Measurements from ENCODE around the gene HIC1. TPM values are rescaled to one million over a fixed set of nuclear protein-coding genes. Genes with fewer than 3 reads are reported as not detected.
A peak's percentile ranks its signal among the peaks of the same experiment; 100 is the strongest.

The HIC1 gene
- total and polyA plus RNA-seq, 9 of the 15 experiments (the other 6 are each of a cell fraction or from before 2014, with no cell fraction given) = 0.01 to 2.5 (median 0.18) TPM

DNA sequence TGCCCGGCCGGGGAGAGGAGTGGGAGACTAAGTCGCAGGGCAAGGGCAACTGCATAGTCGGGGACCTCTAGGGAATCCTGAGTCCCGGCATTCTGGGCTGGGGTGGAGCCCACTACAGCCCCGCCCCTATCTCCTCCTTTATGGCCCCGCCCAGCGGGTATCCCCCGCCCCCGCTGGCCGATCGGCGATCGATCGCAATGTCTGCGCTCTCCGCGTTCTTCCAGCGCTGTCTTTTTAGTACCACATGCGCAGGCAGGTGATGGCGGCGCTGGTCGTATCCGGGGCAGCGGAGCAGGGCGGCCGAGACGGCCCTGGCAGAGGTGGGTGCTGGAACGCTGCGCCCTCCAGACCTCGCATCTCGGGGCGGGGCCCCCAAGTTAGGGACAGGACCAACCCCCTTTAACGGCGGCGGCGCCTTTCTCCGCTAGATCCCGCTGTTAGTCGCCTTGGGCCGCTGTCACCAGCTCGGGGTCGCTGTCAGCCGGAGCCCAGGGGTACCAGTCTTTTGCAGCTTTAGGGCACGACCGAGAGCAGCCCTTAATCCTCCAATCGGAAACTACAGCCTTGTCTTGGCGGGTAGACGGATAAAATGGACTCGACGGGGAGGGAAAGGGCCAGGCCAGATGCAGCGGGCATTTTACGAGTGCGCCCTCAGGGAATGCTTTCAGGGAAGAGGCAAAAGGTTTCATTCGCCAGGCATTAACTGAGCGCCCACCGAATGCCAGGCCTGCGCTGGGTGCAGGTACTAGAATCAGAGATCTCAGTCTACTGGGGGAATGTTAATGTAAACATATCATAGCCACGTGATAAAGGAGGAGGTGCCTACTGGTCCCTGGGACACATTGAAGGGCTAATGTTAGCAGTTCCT, 24.8 kb upstream of the HIC1 start, which contains the start of gene DPH1 (continued):
- TF ChIP-seq CGGBP1 (CRISPR knock-in tag; IDR thresholded peaks at IDR 0.05) = no peak
- no peak for TF ChIP-seq MYBL2 (IDR thresholded peaks at IDR 0.05; ENCODE audit: low read depth)
- no peak for TF ChIP-seq MYBL2 (CRISPR knock-in tag; IDR thresholded peaks at IDR 0.05; ENCODE audit: borderline replicate concordance)
- no peak for TF ChIP-seq ARID2 (IDR thresholded peaks at IDR 0.05)
- no peak for TF ChIP-seq BDP1 (IDR thresholded peaks at IDR 0.05; ENCODE audit: insufficient read depth, insufficient read length)
- peak; percentile 36 for TF ChIP-seq KDM5B (IDR thresholded peaks at IDR 0.05; ENCODE audit: insufficient replicate concordance, low read depth, low read length)
- TF ChIP-seq ZEB2 (IDR thresholded peaks at IDR 0.05) = no peak
- TF ChIP-seq, protein P1, sequence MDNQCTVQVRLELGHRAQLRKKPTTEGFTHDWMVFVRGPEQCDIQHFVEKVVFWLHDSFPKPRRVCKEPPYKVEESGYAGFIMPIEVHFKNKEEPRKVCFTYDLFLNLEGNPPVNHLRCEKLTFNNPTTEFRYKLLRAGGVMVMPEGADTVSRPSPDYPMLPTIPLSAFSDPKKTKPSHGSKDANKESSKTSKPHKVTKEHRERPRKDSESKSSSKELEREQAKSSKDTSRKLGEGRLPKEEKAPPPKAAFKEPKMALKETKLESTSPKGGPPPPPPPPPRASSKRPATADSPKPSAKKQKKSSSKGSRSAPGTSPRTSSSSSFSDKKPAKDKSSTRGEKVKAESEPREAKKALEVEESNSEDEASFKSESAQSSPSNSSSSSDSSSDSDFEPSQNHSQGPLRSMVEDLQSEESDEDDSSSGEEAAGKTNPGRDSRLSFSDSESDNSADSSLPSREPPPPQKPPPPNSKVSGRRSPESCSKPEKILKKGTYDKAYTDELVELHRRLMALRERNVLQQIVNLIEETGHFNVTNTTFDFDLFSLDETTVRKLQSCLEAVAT (IDR thresholded peaks at IDR 0.05) = peak in 1 of 2 experiments; percentile 100; a peak in 2 of 4 replicates
- no peak for TF ChIP-seq HNRNPK (IDR thresholded peaks at IDR 0.05; ENCODE audit: low read depth, low read length, poor library complexity, severe bottlenecking)
- 0 out of 2 replicates have a peak, but pooled peaks have one; percentile 41 for TF ChIP-seq POLR2AphosphoS5 (IDR thresholded peaks at IDR 0.05; ENCODE audit: control insufficient read depth, insufficient read depth, low read depth, low read length)
- TF ChIP-seq, protein P2, sequence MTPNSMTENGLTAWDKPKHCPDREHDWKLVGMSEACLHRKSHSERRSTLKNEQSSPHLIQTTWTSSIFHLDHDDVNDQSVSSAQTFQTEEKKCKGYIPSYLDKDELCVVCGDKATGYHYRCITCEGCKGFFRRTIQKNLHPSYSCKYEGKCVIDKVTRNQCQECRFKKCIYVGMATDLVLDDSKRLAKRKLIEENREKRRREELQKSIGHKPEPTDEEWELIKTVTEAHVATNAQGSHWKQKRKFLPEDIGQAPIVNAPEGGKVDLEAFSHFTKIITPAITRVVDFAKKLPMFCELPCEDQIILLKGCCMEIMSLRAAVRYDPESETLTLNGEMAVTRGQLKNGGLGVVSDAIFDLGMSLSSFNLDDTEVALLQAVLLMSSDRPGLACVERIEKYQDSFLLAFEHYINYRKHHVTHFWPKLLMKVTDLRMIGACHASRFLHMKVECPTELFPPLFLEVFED (CRISPR knock-in tag; conservative IDR thresholded peaks at IDR 0.05) = no peak
- no peak for TF ChIP-seq ZNF224 (CRISPR knock-in tag; IDR thresholded peaks at IDR 0.05)
- TF ChIP-seq EHMT2 (IDR thresholded peaks at IDR 0.05) = no peak
- no peak for TF ChIP-seq PBX2 (CRISPR knock-in tag; IDR thresholded peaks at IDR 0.05; ENCODE audit: low read depth)
- no peak for TF ChIP-seq PBX2 (tag; conservative IDR thresholded peaks at IDR 0.05; ENCODE audit: low read depth)
- TF ChIP-seq, protein P3, sequence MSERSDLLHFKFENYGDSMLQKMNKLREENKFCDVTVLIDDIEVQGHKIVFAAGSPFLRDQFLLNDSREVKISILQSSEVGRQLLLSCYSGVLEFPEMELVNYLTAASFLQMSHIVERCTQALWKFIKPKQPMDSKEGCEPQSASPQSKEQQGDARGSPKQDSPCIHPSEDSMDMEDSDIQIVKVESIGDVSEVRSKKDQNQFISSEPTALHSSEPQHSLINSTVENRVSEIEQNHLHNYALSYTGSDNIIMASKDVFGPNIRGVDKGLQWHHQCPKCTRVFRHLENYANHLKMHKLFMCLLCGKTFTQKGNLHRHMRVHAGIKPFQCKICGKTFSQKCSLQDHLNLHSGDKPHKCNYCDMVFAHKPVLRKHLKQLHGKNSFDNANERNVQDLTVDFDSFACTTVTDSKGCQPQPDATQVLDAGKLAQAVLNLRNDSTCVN (CRISPR knock-in tag; IDR thresholded peaks at IDR 0.05) = no peak
- no peak for TF ChIP-seq ZNF655 (CRISPR knock-in tag; IDR thresholded peaks at IDR 0.05)
- TF ChIP-seq SAP30 (IDR thresholded peaks at IDR 0.05; ENCODE audit: borderline replicate concordance, insufficient read depth, low read depth, low read length, poor library complexity, severe bottlenecking) = peak; percentile 98

All from K562 (cell line).